Posterior cingulate gyrus (tissue), 11 donors: ENCODE results near the gene PLA2G2D.

Experiments used
- DNase-seq, 10 donors: peaks; one replicate each; pipeline versions ENCODE4 v3.0.0 to v3.0.0-alpha.2; 2020 to 2021; ENCODE audit warnings: mixed read lengths in 3 of 10
- intact Hi-C: fragments of 100-400 bp; cut with DNase I; formaldehyde crosslinking; loops from one replicate; pipeline ENCODE4 v1.15.1; 2023

PLA2G2D gene

GRCh38 chr1:20095564-20096434 lies 23.5 kb downstream of the PLA2G2D start:
- intact Hi-C loops, result no loop called here
- DNase-seq, result no peak

- peak in 1 of 10 donors; percentile 41 for DNase-seq
- intact Hi-C loops, result no loop called here
Observed at GRCh38 chr1:20093940-20094391, 25.4 kb downstream of the PLA2G2D start.

GRCh38 chr1:20093303-20093702 lies 26.0 kb downstream of the PLA2G2D start:
- DNase-seq, result peak in 1 of 10 donors; percentile 22
- intact Hi-C loops, result no loop called here

- peak in 1 of 10 donors; percentile 24 for DNase-seq
- intact Hi-C loops, result no loop called here
Observed at GRCh38 chr1:20090641-20091040, 28.7 kb downstream of the PLA2G2D start.

- peak in 1 of 10 donors; percentile 34 for DNase-seq
- intact Hi-C loops, result no loop called here
Observed at GRCh38 chr1:20090119-20090518, 29.2 kb downstream of the PLA2G2D start.

- intact Hi-C loops, result no loop called here
- peak in 2 of 10 donors; percentile 63 to 69 for DNase-seq
Observed at GRCh38 chr1:20089328-20090077, 29.8 kb downstream of the PLA2G2D start.

- no peak for DNase-seq
- intact Hi-C loops, result no loop called here
Observed at GRCh38 chr1:20087668-20088067, 31.7 kb downstream of the PLA2G2D start.

GRCh38 chr1:20086800-20087199 lies 32.5 kb downstream of the PLA2G2D start:
- intact Hi-C loops, result no loop called here
- DNase-seq, result no peak

GRCh38 chr1:20083178-20083944 lies 36.0 kb downstream of the PLA2G2D start:
- intact Hi-C loops, result no loop called here
- no peak for DNase-seq

- no peak for DNase-seq
- intact Hi-C loops, result no loop called here
Observed at GRCh38 chr1:20082772-20083171, 36.6 kb downstream of the PLA2G2D start.

- intact Hi-C loops, result no loop called here
- no peak for DNase-seq
Observed at GRCh38 chr1:20081353-20081810, 38.0 kb downstream of the PLA2G2D start.

GRCh38 chr1:20080441-20081352 lies 38.6 kb downstream of the PLA2G2D start:
- intact Hi-C loops, result no loop called here
- no peak for DNase-seq

GRCh38 chr1:20079661-20080305 lies 39.6 kb downstream of the PLA2G2D start:
- intact Hi-C loops, result no loop called here
- no peak for DNase-seq

GRCh38 chr1:20078711-20079110 lies 40.6 kb downstream of the PLA2G2D start:
- intact Hi-C loops, result no loop called here
- DNase-seq, result no peak

GRCh38 chr1:20078171-20078651 lies 41.1 kb downstream of the PLA2G2D start:
- no peak for DNase-seq
- intact Hi-C loops, result no loop called here

GRCh38 chr1:20076710-20077461 lies 42.5 kb downstream of the PLA2G2D start:
- no peak for DNase-seq
- intact Hi-C loops, result no loop called here

GRCh38 chr1:20076223-20076622 lies 43.1 kb downstream of the PLA2G2D start:
- intact Hi-C loops, result no loop called here

GRCh38 chr1:20075345-20075744 lies 44.0 kb downstream of the PLA2G2D start:
- intact Hi-C loops, result no loop called here
- no peak for DNase-seq

More at GRCh38 chr1:20076223-20076622, 43.1 kb downstream of the PLA2G2D start:
- DNase-seq, result no peak
